ENCODE data around the gene PTPRD.

PTPRD gene

DNA sequence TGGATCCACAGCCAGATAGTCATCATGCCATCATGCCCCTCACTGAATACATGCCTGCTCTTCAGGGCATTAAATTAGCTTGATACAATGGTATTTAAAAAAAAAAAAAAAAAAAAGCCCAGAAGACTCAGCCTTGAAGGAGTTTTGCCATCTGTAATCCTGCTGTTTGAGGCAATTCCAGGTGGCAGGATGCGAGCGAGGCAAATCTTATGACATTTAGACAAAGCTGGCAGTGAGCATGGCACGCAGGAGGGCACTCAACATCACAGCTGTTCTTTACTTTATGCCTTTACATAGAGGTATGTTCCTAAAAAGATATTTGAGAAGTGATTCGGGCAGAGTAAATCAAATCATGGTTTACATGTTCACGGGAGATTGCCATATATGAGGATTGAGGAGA, 2121.2 kb downstream of the PTPRD start:
- no peak overlapping the region for H3K4me3 ChIP-seq (ENCODE audit: low read depth, low read length)
- no peak for DNase-seq (ENCODE audit: low read depth)
- TF ChIP-seq, protein P1, sequence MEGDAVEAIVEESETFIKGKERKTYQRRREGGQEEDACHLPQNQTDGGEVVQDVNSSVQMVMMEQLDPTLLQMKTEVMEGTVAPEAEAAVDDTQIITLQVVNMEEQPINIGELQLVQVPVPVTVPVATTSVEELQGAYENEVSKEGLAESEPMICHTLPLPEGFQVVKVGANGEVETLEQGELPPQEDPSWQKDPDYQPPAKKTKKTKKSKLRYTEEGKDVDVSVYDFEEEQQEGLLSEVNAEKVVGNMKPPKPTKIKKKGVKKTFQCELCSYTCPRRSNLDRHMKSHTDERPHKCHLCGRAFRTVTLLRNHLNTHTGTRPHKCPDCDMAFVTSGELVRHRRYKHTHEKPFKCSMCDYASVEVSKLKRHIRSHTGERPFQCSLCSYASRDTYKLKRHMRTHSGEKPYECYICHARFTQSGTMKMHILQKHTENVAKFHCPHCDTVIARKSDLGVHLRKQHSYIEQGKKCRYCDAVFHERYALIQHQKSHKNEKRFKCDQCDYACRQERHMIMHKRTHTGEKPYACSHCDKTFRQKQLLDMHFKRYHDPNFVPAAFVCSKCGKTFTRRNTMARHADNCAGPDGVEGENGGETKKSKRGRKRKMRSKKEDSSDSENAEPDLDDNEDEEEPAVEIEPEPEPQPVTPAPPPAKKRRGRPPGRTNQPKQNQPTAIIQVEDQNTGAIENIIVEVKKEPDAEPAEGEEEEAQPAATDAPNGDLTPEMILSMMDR (IDR thresholded peaks at IDR 0.05; ENCODE audit: insufficient read depth, low read depth, low read length, missing control alignments), result no peak

DNA sequence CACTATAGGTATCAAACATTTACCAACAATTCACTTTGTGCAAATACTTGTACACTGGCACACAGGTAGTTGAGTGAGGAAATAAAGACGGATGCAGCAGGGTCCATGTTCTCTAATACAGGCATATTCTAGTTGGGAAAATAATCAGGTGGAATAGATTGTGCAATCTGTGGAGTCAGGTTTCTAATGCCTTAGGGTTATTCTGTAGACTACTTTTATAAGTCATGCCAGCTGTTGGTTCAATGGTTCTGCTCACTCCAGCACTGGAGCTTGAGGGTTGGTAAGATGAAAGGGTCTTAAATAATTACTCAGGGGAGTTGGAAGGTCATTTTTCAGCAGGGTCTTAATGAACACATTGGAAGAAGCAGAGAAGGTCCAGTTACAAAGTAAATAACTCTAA, 2123.0 kb downstream of the PTPRD start:
- DNase-seq (ENCODE audit: low read depth), result no peak
- H3K4me3 ChIP-seq (ENCODE audit: low read depth, low read length), result no peak overlapping the region
- TF ChIP-seq, protein P1 (IDR thresholded peaks at IDR 0.05; ENCODE audit: insufficient read depth, low read depth, low read length, missing control alignments), result no peak

DNA sequence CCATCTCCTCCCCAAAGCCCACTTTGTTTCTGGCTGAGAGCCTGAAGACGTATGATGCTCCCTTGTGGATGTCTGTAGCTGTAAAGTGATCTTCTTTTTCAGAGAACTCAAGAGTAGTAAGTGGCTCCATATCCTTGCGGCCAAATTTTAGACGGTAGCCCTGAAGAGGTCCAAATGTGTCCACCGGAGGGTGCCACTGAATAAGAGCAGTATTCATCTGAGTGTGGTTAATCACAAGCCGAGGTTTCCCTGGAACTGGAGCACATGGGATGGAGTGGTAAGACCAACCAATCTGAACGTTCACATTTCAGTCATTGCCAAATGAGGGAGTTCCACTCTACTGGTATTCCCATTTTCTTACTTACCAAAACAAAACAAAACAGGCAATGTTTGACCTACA, 2126.7 kb downstream of the PTPRD start:
- DNase-seq (ENCODE audit: low read depth), result no peak
- TF ChIP-seq, protein P1 (IDR thresholded peaks at IDR 0.05; ENCODE audit: insufficient read depth, low read depth, low read length, missing control alignments), result no peak
- no peak overlapping the region for H3K4me3 ChIP-seq (ENCODE audit: low read depth, low read length)

DNA sequence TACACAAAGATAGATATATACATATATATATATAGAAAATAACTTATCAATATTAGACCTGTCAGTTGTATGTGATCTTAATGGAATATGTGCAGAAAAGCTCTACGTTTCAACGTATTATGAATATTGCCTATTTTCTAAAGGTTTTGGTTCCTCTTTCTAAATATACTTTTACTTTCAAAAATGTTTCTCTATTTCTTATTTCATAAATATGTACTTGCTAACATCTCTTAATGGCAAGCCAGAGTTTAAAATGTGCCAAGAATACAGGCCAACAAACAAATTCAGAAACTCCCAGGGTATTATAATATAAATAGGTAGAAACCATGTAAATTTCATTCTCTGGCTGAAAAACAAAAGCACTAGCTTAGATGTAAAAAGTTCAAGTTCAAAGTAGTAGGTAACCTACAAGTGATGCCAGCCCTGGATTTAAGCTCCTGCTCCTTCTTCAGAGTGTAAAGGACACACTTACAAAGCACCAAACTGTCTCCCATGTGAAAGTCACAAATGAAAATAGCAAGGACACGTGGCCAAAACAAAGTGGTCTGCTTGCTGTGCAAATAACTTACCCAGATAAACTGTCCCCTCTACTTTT, 2128.1 kb downstream of the PTPRD start:
- TF ChIP-seq, protein P1 (IDR thresholded peaks at IDR 0.05; ENCODE audit: insufficient read depth, low read depth, low read length, missing control alignments), result no peak
- DNase-seq (ENCODE audit: low read depth), result no peak
- no peak overlapping the region for H3K4me3 ChIP-seq (ENCODE audit: low read depth, low read length)

DNA sequence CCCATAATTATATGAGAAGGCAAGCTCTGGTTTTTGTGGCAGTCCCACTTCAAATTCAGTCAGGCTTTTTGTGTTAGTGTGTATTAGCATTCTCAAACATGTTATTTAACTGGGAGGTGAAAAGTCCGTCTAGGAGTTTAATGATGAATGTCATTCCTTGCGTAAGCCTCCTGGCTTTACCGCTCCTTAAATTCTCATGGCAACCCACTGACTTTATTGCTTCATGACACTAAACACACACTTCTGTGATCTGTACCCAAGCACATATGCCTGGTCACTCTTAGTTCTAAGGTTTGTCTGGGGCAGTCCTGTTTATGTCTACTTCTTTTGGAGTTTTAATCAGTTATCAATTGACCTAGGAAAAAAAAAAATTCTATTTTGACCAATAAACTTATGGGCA, 2135.4 kb downstream of the PTPRD start:
- TF ChIP-seq, protein P1 (IDR thresholded peaks at IDR 0.05; ENCODE audit: insufficient read depth, low read depth, low read length, missing control alignments), result no peak
- no peak for DNase-seq (ENCODE audit: low read depth)
- H3K4me3 ChIP-seq (ENCODE audit: low read depth, low read length), result no peak overlapping the region

DNA sequence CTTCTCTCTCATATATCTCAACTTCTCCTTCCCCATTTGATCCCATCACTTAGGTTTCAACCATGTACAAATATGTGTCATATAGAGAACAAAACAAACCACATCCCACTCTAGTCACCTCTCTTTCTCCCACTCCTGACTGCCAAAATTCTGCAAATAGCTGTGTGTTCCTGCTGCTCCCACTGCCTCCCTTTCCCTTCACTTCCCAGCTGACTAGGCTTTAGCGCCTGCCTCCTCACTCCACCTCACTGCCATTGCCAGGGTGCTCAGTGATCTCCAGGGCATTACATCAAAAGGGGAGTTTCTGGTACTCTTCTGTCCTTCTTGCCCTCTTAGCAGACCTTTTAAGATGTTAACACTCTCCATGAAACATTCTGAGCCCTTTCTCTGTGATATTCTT, 2137.9 kb downstream of the PTPRD start:
- TF ChIP-seq, protein P1 (IDR thresholded peaks at IDR 0.05; ENCODE audit: insufficient read depth, low read depth, low read length, missing control alignments), result no peak
- DNase-seq (ENCODE audit: low read depth), result no peak
- H3K4me3 ChIP-seq (ENCODE audit: low read depth, low read length), result no peak overlapping the region
